Measurements from ENCODE around the gene CLEC20A. TPM values are rescaled to one million over a fixed set of nuclear protein-coding genes. Genes with fewer than 3 reads are reported as not detected.

CLEC20A gene
- total RNA-seq, 1 donor from 2014 or later: not detected

- no peak overlapping the region for H3K4me3 ChIP-seq (ENCODE audit: low read depth, low read length)
- TF ChIP-seq, protein P1, sequence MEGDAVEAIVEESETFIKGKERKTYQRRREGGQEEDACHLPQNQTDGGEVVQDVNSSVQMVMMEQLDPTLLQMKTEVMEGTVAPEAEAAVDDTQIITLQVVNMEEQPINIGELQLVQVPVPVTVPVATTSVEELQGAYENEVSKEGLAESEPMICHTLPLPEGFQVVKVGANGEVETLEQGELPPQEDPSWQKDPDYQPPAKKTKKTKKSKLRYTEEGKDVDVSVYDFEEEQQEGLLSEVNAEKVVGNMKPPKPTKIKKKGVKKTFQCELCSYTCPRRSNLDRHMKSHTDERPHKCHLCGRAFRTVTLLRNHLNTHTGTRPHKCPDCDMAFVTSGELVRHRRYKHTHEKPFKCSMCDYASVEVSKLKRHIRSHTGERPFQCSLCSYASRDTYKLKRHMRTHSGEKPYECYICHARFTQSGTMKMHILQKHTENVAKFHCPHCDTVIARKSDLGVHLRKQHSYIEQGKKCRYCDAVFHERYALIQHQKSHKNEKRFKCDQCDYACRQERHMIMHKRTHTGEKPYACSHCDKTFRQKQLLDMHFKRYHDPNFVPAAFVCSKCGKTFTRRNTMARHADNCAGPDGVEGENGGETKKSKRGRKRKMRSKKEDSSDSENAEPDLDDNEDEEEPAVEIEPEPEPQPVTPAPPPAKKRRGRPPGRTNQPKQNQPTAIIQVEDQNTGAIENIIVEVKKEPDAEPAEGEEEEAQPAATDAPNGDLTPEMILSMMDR (IDR thresholded peaks at IDR 0.05; ENCODE audit: insufficient read depth, low read length, poor library complexity, severe bottlenecking): no peak
- no peak for DNase-seq (ENCODE audit: low read depth)
- no peaks in the 10 kb centered on the region for H3K27me3 ChIP-seq (ENCODE audit: control insufficient read depth, insufficient read depth, low read length)
- no peaks in the 10 kb centered on the region for H3K36me3 ChIP-seq (ENCODE audit: control insufficient read depth, insufficient read depth, low read length)
These were observed 32.6 kb downstream of the CLEC20A start for GRCh38 chr1:178464141-178464540.

DNA sequence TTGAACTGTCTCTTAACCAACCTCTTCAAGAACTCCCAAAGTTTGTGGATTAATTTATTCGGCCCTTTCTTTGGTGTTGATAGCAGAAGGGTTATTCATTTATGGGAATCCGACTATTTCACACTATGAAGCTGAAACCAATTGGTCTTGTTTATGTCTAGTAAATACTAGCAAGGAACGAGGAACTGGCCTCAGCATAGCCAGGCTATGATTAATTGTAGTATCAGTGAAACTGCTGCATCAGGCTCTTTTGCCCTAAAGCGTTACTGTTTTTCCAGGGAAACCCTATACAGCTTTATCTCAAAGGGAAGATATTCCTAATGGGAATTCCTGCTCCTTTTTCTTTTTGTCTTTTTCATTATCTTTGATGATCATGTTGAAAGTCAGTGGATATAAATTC, 35.1 kb downstream of the CLEC20A start:
- Histone ChIP-seq H3K36me3 (ENCODE audit: control insufficient read depth, insufficient read depth, low read length) (no peaks in the 10 kb centered on the region), H3K27me3 (ENCODE audit: control insufficient read depth, insufficient read depth, low read length) (no peaks in the 10 kb centered on the region), H3K4me3 (ENCODE audit: low read depth, low read length) (no peak overlapping the region)
- DNase-seq (ENCODE audit: low read depth): no peak
- TF ChIP-seq, protein P1 (IDR thresholded peaks at IDR 0.05; ENCODE audit: insufficient read depth, low read length, poor library complexity, severe bottlenecking): no peak

GRCh38 chr1:178461104-178461503, 35.7 kb downstream of the CLEC20A start:
- Histone ChIP-seq H3K27me3 (ENCODE audit: control insufficient read depth, insufficient read depth, low read length) (no peaks in the 10 kb centered on the region), H3K36me3 (ENCODE audit: control insufficient read depth, insufficient read depth, low read length) (no peaks in the 10 kb centered on the region), H3K4me3 (ENCODE audit: low read depth, low read length) (no peak overlapping the region)
- DNase-seq (ENCODE audit: low read depth): no peak
- TF ChIP-seq, protein P1 (IDR thresholded peaks at IDR 0.05; ENCODE audit: insufficient read depth, low read length, poor library complexity, severe bottlenecking): no peak

- H3K36me3 ChIP-seq (ENCODE audit: control insufficient read depth, insufficient read depth, low read length): no peaks in the 10 kb centered on the region
- TF ChIP-seq, protein P1 (IDR thresholded peaks at IDR 0.05; ENCODE audit: insufficient read depth, low read length, poor library complexity, severe bottlenecking): no peak
- H3K4me3 ChIP-seq (ENCODE audit: low read depth, low read length): no peak overlapping the region
- DNase-seq (ENCODE audit: low read depth): no peak
- H3K27me3 ChIP-seq (ENCODE audit: control insufficient read depth, insufficient read depth, low read length): no peaks in the 10 kb centered on the region
These were observed 38.6 kb downstream of the CLEC20A start for GRCh38 chr1:178458203-178458602.

DNA sequence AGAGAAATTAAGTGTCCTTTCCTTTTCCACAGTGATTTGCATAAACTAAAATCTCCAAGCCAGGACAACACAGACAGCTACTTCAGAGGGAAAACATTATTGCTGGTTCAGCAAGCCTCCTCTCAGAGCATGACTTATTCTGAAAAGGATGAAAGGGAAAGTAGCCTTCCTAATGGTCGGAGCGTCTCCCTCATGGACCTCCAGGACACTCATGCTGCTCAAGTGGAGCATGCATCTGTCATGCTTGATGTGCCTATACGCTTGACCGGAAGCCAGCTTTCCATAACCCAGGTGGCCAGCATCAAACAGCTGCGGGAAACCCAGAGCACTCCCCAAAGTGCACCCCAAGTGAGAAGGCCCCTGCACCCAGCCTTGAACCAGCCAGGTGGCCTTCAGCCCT, 39.1 kb downstream of the CLEC20A start:
- H3K36me3 ChIP-seq (ENCODE audit: control insufficient read depth, insufficient read depth, low read length): no peaks in the 10 kb centered on the region
- H3K27me3 ChIP-seq (ENCODE audit: control insufficient read depth, insufficient read depth, low read length): no peaks in the 10 kb centered on the region
- TF ChIP-seq, protein P1 (IDR thresholded peaks at IDR 0.05; ENCODE audit: insufficient read depth, low read length, poor library complexity, severe bottlenecking): no peak
- no peak for DNase-seq (ENCODE audit: low read depth)
- H3K4me3 ChIP-seq (ENCODE audit: low read depth, low read length): no peak overlapping the region

DNA sequence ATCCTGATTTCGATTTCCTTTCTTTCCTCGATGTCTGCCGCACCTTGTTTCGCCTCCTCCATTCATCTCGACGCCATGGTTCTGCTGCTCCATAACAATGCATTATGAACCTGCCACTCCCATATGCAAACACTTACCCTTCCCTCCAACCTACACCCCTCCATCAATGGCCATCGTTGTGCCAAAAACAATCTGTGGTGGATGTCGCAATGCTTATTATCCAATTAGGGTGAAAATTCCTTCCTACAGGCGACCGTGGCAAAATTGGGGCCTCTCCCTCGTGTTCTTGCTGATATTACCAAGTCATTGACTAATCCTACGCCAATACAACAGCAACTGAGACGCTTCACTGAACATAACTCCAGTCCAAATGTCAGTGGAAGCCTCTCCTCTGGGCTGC, 40.3 kb downstream of the CLEC20A start:
- Histone ChIP-seq H3K4me3 (ENCODE audit: low read depth, low read length) (no peak overlapping the region), H3K36me3 (ENCODE audit: control insufficient read depth, insufficient read depth, low read length) (peaks cover 2% of the 10 kb centered on the region), H3K27me3 (ENCODE audit: control insufficient read depth, insufficient read depth, low read length) (no peaks in the 10 kb centered on the region)
- TF ChIP-seq, protein P1 (IDR thresholded peaks at IDR 0.05; ENCODE audit: insufficient read depth, low read length, poor library complexity, severe bottlenecking): no peak
- DNase-seq (ENCODE audit: low read depth): no peak
